ENCODE results near the gene EGLN2.
"Not testable (repeated sequence)": the region's sequence is repeated elsewhere in the genome, so short reads cannot be mapped to it uniquely, and the experiment has no call there.

Gene EGLN2

DNA sequence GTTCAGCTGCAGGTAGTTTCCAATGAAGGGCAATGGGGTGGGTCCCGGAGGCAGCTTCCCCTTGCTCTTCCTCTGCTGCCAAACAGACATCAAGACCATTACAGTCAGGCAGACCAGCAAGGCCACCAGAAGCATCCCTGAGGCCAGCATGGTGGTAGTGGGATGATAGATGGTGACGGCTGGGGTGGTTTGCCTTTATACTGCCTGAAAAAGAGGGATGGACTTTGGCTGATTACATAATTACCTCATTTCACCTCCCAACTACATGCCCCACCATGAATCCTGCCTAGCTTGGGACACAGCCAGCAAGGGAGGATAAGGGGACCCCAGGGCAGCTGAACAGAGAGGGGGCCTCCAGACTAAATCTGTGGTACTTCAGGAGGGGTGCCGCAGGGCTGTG lies 51.3 kb downstream of the EGLN2 start, which contains the start of gene CYP2A6:
TSS of gene CYP2A6 (minus strand) at position 171 of the 400 bp plus-strand sequence. CDS start at position 150, 21 bp downstream.
- DNase-seq = not testable (repeated sequence)

DNA sequence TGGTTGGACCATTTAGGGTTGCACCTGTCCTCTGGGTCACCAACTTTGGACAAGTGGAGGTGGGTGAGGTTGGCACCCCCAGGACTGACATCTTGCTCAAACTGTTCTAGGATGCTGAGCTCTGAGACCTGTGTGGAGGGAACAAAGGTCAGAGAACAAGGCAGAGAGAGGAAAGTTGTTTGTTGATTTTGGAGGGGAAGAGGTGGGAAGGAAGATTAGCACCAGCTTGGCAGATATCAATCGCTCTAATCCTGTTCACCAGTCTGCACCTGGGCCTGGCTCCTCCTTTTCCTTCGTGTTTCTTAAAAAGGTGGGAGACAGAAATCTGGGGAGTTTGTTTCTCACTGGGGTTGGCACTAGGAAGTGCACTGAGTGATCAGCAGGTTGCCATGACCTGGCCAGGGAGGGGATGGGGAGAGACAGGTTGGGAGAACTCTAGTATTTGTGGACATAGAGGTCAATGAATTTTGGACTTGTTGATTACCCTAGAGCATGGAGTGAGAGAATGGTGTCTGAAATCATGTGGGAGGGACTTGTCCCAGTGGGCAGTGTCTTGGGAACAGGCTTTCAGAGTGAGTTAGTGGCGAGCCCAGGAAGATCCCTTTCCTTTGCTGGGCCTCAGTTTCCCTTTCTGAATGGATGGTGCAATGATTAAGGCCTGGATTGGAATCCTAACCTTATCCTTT lies 53.6 kb downstream of the EGLN2 start:
- not testable (repeated sequence) for DNase-seq
